HG03159 (cell line): Measurements from ENCODE around the gene ZMPSTE24.

Experiments used
- ATAC-seq: cut with Tn5 transposase; IDR thresholded peaks from one replicate; pipeline ENCODE4 v1.9.1; 2021; ENCODE audit warnings: mild to moderate bottlenecking, moderate library complexity; ENCODE audit not compliant: unreplicated experiment

ZMPSTE24 gene

GRCh38 chr1:40258445-40258769 is 371 bp downstream of the ZMPSTE24 start:
- ATAC-seq: no peak

DNA sequence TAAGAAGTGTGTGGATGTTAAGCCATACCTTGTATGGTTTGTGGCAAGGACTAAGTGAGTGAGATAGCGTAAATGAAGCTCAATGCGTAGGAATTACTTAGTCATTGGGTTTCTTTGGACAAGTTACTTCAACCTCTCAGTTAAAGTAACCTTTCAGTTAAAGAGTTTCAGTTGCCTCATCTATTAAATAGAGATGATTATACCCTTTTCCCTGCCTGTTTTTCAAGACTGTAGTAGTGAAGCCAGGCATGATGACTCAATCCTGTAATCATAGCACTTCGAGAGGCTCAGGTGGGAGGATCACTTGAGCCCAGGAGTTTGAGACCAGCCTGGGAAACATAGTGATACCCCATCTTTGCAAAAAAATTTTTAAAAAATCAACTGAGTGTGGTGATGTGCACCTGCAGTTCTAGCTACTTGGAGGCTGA is 6.3 kb downstream of the ZMPSTE24 start:
- no peak for ATAC-seq

GRCh38 chr1:40265298-40265697 is 7.3 kb downstream of the ZMPSTE24 start:
- ATAC-seq: no peak

- no peak for ATAC-seq
These were observed 7.9 kb downstream of the ZMPSTE24 start for GRCh38 chr1:40265919-40266318.

DNA sequence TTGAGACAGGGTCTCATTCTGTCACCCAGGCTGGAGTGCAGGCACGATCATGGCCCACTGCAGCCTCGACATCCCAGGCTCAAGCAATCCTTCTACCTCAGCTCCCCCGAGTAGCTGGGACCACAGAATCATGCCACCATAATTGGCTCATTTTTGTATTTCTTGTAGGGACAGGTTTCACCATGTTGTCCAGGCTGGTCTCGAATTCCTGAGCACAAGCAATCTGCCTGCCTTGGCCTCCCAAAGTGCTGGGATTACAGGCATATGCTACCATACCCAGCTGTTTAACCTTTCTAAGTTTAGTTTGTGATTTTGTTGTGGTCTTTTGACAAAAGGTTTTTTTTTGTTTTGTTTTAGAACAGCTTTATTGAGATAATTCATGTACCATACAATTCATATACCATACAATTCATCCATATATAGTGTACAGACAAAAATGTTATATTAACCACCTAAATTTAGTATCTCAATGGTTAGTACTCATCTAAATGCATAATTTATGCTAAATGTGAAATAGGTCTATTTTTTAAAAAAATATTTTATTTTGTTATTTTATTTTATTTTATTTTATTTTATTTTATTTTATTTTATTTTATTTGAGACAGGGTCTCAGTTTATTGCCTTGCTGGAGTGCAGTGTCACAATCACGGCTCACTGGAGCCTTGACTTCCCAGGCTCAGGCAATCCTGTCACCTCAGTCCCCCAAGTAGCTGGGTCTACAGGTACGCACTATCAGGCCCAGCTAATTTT is 8.9 kb downstream of the ZMPSTE24 start:
- ATAC-seq: no peak

DNA sequence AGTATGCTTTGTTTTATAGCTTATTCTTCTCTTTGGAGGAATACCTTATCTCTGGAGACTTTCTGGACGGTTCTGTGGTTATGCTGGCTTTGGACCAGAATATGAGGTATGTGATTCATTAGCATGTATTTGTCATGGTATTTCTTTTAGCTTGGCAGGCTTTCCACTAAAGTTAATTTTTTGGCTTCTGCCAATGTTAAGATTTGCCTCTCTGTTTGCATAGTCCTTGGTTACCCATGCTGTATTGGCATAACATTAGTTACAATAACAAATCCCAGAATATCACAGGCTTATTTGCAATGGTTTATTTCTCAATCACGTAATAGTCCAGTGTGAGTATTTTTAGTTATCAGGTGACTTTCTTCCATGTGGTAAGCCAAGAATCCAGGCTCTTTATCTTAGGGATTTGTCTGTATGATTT is 9.7 kb downstream of the ZMPSTE24 start:
- no peak for ATAC-seq

DNA sequence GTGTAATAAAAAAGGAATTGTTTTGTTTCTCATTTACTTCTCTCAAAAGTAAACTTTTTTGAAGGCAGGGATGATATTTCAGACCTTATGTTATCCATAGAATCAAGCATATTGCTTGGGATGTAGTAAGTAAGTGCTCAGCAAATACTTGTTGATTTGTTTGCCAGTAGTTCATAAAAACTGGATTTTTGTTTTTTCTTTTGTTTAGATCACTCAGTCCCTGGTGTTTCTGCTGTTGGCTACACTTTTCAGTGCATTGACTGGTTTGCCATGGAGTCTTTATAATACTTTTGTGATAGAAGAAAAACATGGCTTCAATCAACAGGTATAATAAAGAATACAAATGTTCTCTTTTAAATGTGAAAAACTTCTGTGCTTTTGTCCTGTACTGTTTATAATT is 10.2 kb downstream of the ZMPSTE24 start:
- ATAC-seq: no peak

GRCh38 chr1:40270152-40270834 is 12.3 kb downstream of the ZMPSTE24 start:
- no peak for ATAC-seq

DNA sequence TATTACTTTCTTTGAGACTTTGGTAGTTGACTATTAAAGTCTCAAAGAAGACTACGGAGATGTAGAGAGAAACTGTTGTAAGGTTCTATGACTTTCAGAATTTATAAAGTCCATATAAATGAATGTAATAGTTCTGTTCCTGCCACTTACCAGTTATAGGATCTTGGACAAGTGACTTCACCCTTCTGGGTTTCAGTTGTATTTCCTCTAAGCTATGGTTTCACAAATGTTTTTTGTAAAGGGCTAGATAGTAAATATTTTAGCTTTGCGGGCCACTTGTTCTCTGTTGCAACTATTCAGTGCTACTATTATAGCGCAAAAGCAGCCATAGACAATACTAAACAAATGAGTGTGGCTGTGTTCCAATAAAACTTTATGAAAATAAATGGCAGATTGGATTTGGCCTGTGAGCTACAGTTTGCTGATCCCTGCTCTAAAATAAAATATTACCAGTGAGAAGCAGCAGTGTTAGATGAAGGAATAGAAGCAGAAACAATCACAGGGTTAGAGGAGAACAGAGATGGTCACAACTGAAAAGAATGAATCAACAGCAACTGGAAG is 14.7 kb downstream of the ZMPSTE24 start:
- ATAC-seq: no peak

GRCh38 chr1:40273547-40274166 is 15.6 kb downstream of the ZMPSTE24 start:
- ATAC-seq: no peak

DNA sequence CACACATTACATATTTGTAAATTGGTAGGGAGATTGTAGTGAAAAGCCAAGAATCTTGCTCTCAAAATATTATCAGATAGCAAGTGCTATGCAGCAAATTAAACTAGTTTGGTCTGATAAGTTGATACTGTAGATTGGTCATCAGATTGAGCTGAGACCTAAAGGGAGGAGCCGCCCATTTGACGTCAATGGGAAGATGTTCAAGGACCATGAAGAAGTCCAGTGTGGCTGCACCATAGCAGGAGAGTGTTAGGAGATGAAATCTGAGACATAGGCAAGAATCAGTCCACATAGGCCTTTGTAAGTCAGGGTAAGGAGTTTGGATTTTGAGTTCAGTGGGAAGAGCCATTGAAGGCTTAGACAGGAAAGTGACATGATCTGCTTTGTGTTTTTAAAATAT is 16.3 kb downstream of the ZMPSTE24 start:
- no peak for ATAC-seq

DNA sequence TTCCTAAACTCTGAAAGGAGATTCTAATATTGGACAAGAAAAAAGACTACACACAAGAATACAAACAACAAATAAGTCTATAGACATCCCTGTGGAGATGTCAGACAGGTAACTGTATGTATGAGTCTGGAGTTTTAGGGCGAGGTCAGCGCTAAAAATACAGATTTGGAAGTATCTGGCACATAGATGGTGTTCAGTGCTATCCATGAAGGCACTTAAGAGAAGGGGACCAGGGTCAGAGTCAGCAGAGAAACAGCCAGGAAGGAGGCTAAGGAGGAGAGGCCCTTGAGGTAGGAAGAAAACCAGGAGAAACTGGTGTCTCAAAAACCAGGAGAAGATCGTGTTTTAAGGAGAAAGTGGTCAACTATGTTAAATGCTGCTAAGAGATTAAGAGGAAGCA is 18.1 kb downstream of the ZMPSTE24 start:
- ATAC-seq: no peak

- ATAC-seq: no peak
These were observed 23.8 kb downstream of the ZMPSTE24 start for GRCh38 chr1:40281853-40282252.

GRCh38 chr1:40291293-40291692 is 33.3 kb downstream of the ZMPSTE24 start:
- ATAC-seq: no peak

DNA sequence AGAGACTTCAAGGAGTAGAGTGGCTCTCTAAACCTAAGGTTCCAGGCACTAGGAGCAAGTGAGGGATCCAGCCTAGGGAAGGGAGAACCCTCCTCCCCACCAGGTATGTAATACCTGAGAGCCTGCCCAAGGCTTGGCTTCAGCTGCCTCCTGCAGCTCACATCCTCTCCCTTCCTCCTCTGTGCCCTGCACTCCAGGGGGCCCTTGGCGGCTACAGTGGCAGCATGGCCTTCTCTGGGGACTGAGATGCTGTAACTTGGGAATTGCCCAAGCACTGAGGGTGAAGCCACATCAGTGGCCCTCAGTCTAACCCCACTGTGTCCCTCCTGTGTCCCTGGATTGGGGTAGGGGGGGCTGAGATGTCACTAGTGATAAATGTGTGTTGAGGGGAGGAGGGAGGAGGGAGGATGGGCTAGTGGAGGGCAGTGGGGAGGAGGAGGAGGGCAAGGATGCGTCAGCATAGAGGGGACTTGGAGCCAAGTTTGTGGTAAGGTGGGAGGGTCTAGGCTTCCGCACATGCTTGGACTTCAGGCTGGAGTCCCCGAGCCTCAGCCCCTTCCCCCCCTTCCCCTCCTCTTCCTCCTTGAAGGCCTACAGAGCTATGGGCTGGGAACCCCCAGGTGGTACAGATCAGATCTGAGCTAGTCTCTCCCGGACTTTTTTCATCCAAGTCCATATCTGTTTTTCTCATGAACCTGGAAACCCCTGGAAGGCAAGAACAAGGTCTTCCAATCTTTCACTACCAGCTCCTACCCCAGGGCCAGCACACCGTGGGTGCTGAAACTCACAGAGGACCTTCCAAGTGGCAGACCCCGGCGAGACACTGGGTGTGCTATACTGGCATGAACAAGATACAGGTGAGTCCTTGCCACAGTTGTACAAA is 41.6 kb downstream of the ZMPSTE24 start:
- ATAC-seq: no peak

GRCh38 chr1:40300249-40300567 is 42.2 kb downstream of the ZMPSTE24 start:
- ATAC-seq: no peak

- ATAC-seq: no peak
These were observed 42.6 kb downstream of the ZMPSTE24 start for GRCh38 chr1:40300651-40301050.

GRCh38 chr1:40301066-40301465 is 43.0 kb downstream of the ZMPSTE24 start:
- ATAC-seq: no peak

DNA sequence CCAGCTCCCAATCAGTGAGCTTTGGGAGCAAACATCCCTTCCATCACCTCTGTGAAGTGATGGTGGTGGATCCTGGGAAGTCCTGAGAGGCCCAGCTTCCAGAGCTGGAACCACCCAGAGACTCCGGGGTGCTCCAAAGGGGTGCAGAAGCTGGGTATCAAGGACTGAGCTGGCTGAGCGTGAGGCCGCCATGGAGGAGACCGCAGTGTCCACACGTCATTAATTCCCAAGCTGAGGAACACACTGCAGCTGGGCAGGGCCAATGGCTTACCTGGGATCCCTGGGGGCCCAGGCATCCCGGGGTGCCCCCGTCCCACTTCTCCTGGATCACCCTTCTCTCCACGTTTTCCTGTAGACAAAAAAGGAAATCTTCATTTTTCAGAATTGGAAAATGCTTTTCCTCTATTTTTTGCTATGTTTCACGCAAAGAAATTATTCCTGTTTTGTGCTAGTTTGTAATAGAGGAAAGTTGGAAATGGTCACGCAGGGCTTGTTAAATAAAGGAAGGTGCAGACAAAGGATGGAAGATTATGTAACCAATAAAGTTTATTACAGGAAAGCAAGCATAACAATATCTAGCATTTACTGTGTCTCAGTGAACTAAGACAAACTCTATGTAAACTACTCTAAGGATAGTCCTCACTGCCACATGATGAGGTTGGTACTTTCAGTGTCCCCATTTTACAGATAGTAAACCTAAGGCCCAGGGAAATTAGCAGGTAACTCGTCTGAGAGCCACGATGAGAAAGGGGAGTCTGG is 43.7 kb downstream of the ZMPSTE24 start:
- ATAC-seq: no peak

DNA sequence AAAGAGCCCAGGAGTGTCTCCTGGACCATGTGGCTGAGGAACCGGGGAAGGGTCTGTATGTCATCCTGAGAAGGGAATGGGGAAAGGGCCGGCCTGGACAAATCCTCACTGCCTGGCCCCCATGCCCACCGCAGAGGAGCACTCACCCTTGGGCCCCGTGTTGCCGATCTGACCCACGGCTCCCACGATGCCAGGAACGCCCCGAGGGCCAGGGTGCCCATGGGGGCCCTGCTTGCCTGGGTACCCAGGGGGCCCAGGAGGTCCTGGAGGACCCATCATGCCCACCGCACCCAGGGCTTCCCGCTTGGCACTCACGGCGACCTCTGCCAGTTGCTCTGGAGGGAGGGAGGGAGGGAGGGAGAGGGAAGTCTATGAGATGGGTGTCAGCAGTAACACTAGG is 44.4 kb downstream of the ZMPSTE24 start:
- no peak for ATAC-seq
